IMR-90 (cell line): ENCODE measurements around the gene FBXO41.

Experiments used
- BHLHE40 ChIP-seq: fragments of 150-350 bp; IDR thresholded peaks from 2 replicates; pipeline ENCODE4 v1.6.1; 2016; ENCODE audit warnings: mild to moderate bottlenecking, low read depth, low read length
- CEBPB ChIP-seq: IDR thresholded peaks from 2 replicates; pipeline ENCODE4 v1.6.1; 2012; ENCODE audit warnings: low read depth, low read length, improper control_type of control experiment
- CTCF ChIP-seq: conservative IDR thresholded peaks from 2 replicates; pipeline ENCODE4 v1.5.1; 2012; ENCODE audit warnings: mild to moderate bottlenecking, low read depth, low read length, improper control_type of control experiment
- ELK1 ChIP-seq: fragments of 150-350 bp; IDR thresholded peaks from 2 replicates; pipeline ENCODE4 v1.6.1; 2016; ENCODE audit warnings: low read depth, mild to moderate bottlenecking, low read length, moderate library complexity, borderline replicate concordance
- FOS ChIP-seq: fragments of 150-350 bp; IDR thresholded peaks from 2 replicates; pipeline ENCODE4 v1.6.1; 2016; ENCODE audit warnings: low read depth, low read length
- MAFK ChIP-seq: IDR thresholded peaks from 2 replicates; pipeline ENCODE4 v1.6.1; 2012; ENCODE audit warnings: low read depth, low read length, improper control_type of control experiment
- MAZ ChIP-seq: IDR thresholded peaks from 2 replicates; pipeline ENCODE4 v1.6.1; 2012; ENCODE audit warnings: low read depth, mild to moderate bottlenecking, low read length, improper control_type of control experiment, moderate library complexity, borderline replicate concordance
- MXI1 ChIP-seq: IDR thresholded peaks from 2 replicates; pipeline ENCODE4 v1.6.1; 2012; ENCODE audit warnings: low read depth, mild to moderate bottlenecking, low read length, moderate library complexity, borderline replicate concordance
- POLR2A ChIP-seq: IDR thresholded peaks from 2 replicates; pipeline ENCODE4 v1.6.1; 2012; ENCODE audit warnings: mild to moderate bottlenecking, low read depth, low read length
- RAD21 ChIP-seq: IDR thresholded peaks from 2 replicates; pipeline ENCODE4 v1.6.1; 2012; ENCODE audit warnings: low read length, improper control_type of control experiment
- RFX5 ChIP-seq: IDR thresholded peaks from 2 replicates; pipeline ENCODE4 v1.8.0; 2012; ENCODE audit warnings: low read depth, mild to moderate bottlenecking, low read length, moderate library complexity
- SMC3 ChIP-seq: fragments of 150-350 bp; IDR thresholded peaks from 2 replicates; pipeline ENCODE4 v1.6.1; 2016; ENCODE audit warnings: low read depth, mild to moderate bottlenecking, antibody characterized with exemption, low read length, moderate library complexity
- USF2 ChIP-seq: fragments of 150-350 bp; IDR thresholded peaks from 2 replicates; pipeline ENCODE4 v1.6.1; 2017; ENCODE audit warnings: mild to moderate bottlenecking, antibody characterized with exemption, low read length, low read depth

GRCh38 chr2:73205611-73206010 lies 78.7 kb downstream of the FBXO41 start:
- TF ChIP-seq MXI1 (no peak), RFX5 (no peak), SMC3 (no peak), USF2 (no peak), CTCF (no peak), POLR2A (no peak), ELK1 (no peak), BHLHE40 (no peak), CEBPB (no peak), FOS (no peak), MAFK (no peak), RAD21 (no peak), MAZ (no peak)
